Naive B cell (primary cell): ENCODE measurements around the gene PXT1. TPM values are rescaled to one million over a fixed set of nuclear protein-coding genes. Genes with fewer than 3 reads are reported as not detected.

Experiments
- polyA plus RNA-seq, 6 donors: library from polyadenylated mRNA; unstranded; fragments of 300-500 nt; fragmentation: Illumina TruSeq; gene quantifications; one replicate each; pipeline ENCODE4 v1.2.3, GENCODE V29; 2021; ENCODE audit warnings: low read depth in 6 of 6

PXT1 gene
- polyA plus RNA-seq, 6 donors from 2014 or later, result not detected

Other genes with a start within 250 kb of the PXT1 start
- 10 to 100 TPM in 1 of 6 donors, 1 to 10 TPM in 5; 4.8 to 13.4 (median 5.8) TPM for gene BRPF3, start 246.1 kb downstream of the PXT1 start, polyA plus RNA-seq
- gene PNPLA1, start 172.8 kb downstream of the PXT1 start, polyA plus RNA-seq, result under 1 TPM in 1 of 6 donors, not detected in 5; 0.27 TPM
- not detected for gene BNIP5, start 106.0 kb downstream of the PXT1 start, polyA plus RNA-seq
- gene ETV7, start 55.2 kb downstream of the PXT1 start, polyA plus RNA-seq, result not detected
- gene KCTD20, start 146 bp upstream of the PXT1 start, polyA plus RNA-seq, result 10 to 100 TPM; 44.3 to 57.7 (median 52.0) TPM
- 10 to 100 TPM; 16.8 to 57.7 (median 36.3) TPM for gene STK38, start 104.6 kb upstream of the PXT1 start, polyA plus RNA-seq
- 100 to 1,000 TPM; 246 to 396 (median 285) TPM for gene SRSF3, start 151.5 kb upstream of the PXT1 start, polyA plus RNA-seq
- 10 to 100 TPM; 22.9 to 89.9 (median 48.2) TPM for gene CDKN1A, start 235.9 kb upstream of the PXT1 start, polyA plus RNA-seq